GM12892 (cell line): Measurements from ENCODE around the gene GNB2.

ENCODE experiments used
- POLR2A ChIP-seq: IDR thresholded peaks from 2 replicates; pipeline ENCODE4 v1.6.1; 2011; ENCODE audit warnings: low read depth, low read length, control low read depth
- POLR2AphosphoS5 ChIP-seq: IDR thresholded peaks from 2 replicates; pipeline ENCODE4 v1.6.1; 2011; ENCODE audit warnings: low read depth, low read length, control low read depth
- TAF1 ChIP-seq: IDR thresholded peaks from 2 replicates; pipeline ENCODE4 v1.6.1; 2011; ENCODE audit warnings: low read depth, mild to moderate bottlenecking, control low read depth, low read length, borderline replicate concordance

GRCh38 chr7:100684534-100685042 is 11.0 kb downstream of the GNB2 start:
- TF ChIP-seq POLR2A (no peak), POLR2AphosphoS5 (no peak), TAF1 (no peak)
